Stimulated activated CD4-positive, alpha-beta T cell treated with anti-CD3 and anti-CD28 coated beads, Interleukin-4, amount 100 ng/mL, for 24 hours (primary cell): ENCODE results near the gene CLRN1.

Experiments
- DNase-seq: peaks from one replicate; pipeline ENCODE4 v3.0.0-alpha.2; 2020

Gene CLRN1

DNA sequence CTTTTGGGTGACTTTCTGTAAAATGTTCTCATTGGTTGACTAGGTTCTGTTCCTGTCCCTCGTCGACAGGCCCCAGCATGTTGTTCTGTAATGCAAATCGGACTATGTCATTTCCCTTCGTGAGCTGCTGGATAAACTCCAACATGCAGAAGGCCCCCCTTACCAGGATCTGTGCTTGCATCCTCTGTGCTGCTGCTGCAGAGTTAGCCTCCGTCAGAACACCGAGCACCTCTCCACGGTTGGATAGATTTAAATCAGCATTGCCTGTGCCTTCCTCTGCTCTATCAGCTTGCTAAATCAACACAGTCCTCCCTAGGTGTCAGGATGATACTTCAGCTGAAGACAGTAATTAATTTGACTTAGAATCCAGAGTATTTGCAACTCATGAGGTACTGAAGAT, 54.6 kb downstream of the CLRN1 start:
- DNase-seq: no peak

DNA sequence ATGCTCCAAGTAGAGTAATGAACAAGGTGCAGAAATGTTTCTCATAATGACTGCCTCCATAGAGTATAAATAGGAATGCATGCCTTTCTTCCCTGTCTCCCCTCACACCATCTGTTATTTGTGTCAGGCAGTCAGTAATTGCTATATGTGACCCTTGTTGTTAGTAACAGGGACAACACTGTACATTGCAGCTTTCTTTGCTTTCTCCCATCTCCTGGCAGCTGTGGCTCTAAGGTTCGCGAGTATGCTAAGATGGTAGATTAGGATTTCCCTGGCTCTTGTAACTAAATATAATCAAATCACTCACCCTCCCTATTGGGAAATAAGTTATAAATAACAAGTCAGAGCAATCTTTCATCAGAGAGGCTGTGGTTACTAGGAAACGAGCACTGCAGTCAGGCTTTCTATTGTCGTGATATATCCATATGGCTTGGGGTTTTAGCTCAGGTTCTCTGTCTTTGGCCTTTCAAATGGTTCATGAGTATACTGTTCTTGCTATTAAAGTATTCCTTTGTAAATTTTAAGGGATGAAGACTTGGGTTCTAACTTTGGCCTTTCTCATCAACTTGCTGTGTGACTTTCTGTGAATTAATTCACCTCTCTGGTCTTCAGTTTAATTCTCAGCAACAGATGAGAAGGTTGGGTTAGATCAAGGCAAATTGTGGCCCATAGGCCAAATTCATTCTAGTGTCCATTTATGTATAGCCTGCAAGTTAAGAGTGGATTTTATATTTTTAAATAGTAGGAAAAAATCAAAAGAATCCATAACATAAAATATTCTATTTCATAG, 59.2 kb downstream of the CLRN1 start:
- DNase-seq: no peak

DNA sequence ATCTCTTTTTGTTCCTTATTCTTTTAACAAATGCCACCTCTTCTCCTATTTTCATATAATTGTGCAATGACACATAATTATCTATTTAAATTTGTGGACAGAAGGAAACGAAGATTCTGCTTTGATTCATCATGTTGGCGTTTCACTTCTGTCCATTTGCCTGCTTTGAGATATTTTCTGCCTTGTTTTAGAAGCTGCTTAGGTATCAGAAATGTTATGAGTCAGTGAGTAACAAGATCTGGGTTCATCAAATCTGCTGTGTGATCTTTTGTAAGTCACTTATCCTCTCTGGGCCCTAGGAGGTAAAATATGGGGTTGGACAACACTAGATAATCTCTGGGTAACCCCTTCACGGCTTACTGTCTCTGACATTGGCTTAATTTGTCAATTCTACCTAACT, 60.0 kb downstream of the CLRN1 start:
- no peak for DNase-seq

DNA sequence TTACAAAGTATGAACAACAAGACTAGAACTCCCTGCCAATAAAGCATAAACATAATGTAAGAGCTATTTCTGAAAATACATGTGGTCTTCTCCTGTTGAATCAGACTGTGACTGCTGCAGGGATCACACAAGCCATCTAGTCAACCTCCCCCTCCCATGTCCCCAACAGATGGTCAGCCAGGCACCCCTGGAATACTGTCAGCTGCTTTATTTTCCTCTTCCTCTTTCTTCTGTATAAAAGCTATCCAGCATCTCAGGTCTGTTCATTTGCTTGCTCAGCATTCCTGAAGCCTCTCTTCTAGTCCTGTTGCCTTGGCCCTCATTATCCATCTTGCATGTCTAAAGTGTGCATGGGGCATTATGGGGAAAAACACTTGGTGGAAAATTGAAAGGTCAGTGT, 60.8 kb downstream of the CLRN1 start:
- DNase-seq: no peak

DNA sequence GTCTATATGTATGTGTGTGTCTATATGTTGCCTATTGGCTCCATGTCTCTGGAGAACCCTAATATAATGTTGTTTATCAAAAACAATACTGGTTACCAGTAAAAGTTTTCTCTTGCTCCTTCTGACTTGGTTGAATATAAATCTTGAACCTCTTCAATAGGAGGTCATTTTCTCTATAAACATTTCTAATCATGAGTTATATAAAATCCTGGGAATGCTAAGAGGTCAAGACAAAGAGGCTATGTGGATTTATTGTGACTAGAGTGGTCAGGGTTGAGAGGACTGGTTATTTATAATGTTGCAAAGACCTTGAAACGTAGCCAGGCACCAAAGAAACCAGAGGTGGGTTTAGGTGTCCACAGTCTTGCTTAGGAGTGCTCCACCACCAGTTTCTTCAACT, 66.1 kb downstream of the CLRN1 start:
- no peak for DNase-seq

DNA sequence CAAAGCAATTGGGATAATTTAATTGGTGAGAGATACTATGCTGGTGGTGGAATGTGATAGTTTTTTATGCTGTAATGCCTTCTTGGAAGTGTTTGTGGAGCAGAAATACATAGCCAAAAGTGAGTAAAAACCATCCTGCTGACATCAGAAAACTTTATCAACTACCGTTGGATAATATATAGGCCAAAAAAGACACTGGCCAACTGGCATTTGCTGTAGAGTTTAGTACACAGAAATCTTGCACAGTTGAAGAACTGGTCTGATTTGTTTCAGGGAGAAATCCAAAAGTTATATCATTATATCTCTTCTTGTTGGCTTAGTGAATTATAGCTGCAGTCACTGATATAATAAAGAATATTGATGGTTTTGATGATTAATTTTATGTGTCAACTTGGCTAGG, 66.8 kb downstream of the CLRN1 start:
- no peak for DNase-seq

DNA sequence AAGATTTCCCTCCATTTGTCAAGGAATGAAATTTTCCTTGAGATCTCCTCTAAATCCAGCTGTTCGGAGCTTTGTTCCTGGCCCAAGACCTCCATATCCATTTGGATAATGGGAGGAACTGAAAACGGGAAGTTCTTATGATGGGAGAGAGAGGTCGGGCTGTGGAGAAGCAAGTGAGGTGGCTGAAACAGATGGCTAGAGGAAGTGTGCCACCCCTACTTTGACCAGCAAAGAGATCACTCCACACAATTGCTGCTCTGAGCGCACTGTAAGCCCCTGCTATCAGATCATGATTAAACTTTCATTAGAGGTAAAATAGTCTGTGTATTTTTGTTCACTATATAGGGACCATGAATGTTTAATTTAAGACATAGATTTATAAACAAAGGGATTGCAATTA, 67.2 kb downstream of the CLRN1 start, which contains the start of gene MINDY4B:
Gene MINDY4B, minus strand, starts transcription at position 101 of the 400 bp plus-strand sequence. Its CDS starts 0 bp downstream, at position 101.
- no peak for DNase-seq

DNA sequence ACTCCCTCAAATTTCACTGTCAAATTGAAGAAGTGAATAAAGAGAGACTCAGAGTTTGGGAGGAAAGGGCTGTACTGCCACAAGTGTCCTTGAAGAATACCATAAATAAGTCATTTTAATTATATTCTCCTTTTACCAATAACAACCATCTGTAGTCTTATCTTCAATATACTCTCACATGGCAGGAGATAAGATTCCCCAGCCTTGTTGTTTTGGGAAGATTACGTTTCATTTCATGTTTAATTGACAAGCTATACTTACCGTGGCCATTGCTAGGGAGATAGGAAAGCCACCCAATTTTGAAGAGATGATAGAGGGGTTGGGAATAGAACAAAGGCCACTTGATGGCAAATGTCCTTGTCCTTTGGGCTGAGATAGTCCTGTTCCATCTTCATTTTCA, 69.5 kb downstream of the CLRN1 start:
- no peak for DNase-seq

DNA sequence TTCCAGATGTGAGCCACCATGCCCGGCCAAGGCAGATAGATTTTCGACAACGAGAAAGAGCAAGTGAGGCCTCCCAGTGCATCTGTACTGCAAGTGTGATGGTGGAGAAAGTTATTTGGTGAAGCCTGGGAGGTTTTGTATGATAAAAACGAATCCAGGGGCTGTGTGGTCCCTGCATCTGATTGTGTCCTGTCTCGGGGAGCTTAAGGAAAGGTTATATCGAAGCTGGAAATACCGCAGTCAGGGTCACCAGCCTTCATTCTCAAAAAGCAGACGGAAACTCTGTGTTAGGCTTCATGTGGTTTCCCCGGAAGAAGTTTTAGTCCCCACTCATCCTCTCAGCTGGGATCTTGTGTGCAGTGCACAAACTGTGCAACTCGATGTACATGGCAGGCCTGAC, 70.7 kb downstream of the CLRN1 start:
- DNase-seq: no peak

DNA sequence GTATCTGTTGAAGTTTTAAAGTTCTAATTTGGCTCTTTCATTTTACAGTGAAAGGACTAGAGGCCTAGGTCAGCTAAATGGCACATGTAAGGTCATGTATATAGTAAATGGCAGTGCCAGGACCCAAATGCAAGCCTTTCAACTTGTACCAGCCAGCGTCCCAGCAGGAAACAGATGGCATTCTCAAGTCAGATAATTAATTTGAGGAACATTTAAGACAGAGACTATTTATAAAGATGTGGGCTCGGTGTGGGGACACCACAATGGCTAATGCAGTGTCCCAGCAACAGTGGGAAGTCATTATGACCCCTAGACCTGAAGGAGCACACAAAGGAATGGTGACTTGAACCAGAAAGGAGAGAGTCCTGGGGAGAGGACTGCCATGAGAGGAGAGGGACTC, 73.4 kb downstream of the CLRN1 start:
- no peak for DNase-seq

DNA sequence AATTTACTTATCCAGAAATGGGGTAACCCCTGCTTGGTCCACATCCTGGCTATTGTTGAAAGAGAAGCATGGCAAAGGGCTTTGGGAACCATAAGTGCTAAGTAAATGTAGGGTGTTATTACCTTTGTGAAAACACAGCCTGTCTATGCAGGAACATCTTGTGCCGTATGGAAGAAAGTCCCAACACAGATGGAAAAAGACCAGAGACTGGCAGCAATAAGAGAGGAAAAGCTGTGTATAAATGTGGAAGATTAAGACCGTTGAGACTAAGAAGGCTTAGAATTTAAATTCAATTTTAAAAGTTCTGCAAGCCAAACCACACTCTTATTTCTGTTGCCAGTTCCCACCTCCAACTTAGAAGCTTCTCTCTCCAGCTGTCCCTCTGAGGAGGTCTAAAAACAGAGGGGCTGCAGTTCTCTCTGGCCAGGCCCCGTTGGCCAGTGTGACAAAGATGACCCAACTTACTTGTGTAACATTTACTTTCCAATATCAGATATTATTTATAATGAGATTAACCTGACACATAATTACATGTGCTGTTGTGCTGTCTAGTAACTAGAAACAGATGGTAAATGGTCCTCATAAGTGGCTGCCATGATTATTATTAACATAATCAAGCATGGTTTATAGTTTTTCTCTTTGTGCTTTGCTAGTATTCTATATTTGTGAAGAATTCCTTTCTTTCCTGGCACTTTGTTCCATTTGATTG, 74.3 kb downstream of the CLRN1 start:
- no peak for DNase-seq

DNA sequence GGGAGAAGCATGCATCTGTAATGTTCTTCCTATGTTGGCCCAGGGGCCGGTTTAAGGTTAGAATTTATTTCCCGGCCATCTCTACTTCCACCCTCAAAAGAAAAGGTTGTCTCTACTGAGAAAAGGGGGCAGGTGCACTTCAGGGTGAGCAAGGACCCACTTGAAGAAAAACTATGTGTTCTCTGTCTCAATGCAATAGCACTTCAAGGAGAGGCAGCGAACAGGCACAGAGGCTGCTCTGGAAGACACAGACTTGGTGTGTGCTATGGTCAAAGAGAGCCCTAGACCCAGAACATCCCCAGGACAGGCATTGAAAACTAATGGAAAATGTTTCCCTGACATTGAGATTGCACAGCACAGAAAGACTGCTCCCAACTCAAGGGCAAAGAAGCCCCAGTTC, 74.9 kb downstream of the CLRN1 start:
- no peak for DNase-seq

DNA sequence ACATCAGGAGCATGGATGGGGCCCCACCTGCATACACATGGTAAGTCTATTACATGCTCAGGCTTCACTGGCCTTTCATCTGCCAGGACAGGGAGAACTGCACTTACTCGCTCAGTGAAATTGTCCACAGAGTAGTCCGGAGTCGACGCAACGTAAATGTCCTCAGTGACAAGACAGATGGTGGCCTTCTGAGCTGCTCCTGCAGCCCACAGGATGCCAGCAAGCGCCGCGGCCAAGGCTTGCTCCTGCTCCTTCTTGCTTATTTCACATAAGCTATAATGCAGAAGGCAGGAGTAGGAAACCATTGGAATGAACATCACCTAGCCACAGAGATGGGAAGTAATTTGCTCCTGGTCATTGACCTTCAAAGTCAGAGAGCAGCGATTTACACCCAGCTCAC, 81.7 kb downstream of the CLRN1 start:
- no peak for DNase-seq

DNA sequence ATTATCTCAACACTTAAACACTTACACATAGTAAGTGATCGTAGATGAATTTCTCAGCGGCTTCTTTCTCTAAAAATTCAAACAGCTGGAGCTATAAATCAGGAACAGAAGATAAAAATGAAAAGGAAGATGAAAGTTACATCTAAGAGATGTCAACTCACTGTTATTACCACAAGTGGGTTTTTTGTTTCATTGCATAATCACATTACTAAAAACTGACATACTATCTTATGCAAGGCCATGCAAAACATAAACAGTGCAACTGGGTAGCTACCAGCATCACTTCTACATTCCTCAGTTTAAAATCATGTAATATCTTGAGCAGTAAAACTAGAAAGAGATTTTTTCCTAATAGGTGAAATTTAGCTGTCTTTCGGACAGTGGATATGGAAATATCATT, 82.2 kb downstream of the CLRN1 start:
- no peak for DNase-seq

DNA sequence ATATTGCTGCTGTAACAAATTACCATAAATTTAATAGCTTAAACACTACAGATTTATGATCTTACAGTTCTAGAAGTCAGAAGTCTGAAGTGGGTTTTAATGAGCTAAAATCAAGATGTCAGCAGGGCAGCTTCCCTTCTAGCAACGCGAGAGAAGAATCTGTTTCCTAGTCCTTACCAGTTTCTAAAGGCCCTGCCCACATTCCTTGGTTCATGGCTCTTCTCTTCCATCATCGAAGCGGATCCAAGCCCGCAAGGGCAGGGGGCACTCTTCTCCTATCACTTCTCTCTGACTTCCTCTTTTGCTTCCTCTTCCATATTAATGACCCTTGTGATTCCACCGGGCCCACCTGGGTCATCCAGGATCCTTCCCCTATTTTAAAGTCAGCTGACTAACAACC, 83.4 kb downstream of the CLRN1 start:
- no peak for DNase-seq

DNA sequence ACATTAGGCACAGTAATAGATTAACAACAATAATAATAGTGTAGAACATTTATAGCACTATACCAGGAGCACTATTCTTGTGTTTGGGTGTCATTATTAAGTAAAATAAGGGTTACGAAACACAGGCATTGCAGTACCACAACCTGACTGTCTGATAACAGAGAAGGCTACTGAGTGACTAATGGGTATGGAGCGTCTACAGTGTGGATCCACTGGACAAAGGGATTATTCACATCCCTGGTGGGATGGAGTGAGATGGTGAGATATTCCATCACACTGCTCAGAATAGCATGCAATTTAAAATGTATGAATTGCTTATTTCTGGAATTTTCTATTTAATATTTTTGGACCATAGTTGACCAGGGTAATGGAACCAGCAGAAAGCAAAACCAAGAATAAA, 85.5 kb downstream of the CLRN1 start:
- DNase-seq: no peak

DNA sequence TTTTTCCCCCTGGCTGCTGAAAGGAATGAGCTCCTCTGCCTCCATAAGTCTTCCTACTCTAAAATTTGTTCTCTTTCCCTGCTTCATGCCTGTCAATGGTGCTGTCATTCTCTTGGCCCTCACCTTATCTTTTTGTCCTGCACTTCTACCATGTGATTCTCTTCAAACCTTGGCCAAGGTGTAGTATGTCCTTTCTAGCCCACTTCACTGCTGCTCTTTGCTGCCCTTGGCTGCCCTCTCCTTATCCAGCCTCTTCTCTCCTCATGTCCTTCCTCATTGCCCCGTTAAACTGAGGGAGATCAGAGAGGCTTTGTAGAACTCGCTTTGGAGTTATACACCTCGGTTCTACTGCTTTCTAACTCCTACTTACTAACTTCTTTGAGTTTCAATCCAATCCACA, 87.0 kb downstream of the CLRN1 start:
- no peak for DNase-seq

DNA sequence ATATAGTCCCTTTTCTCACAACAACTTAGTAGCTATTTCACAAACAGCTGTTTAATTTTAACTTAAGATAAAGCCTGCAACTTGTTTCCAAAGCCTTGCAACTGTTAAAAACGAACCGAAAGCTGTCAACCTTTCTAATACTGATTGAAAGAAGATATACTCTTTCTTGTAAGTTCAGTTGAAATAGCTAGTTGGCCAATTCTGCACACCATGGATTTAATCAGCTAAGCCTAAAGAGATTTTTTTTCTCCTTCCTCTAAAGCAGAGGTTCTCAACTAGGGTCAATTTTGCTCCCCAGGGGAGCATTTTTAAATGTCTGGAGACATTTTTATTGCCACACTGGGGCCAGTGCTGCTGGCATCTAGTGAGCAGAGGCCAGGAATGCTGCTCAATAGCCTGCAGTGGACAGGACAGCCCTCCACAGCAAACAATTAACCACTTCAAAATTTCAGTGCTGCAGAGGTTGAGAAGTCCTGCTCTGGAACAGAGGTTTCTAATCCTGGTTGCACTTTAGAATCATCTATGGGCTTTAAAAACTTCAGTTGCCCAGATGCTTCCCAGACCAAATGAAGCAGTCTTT, 93.4 kb downstream of the CLRN1 start:
- DNase-seq: no peak

DNA sequence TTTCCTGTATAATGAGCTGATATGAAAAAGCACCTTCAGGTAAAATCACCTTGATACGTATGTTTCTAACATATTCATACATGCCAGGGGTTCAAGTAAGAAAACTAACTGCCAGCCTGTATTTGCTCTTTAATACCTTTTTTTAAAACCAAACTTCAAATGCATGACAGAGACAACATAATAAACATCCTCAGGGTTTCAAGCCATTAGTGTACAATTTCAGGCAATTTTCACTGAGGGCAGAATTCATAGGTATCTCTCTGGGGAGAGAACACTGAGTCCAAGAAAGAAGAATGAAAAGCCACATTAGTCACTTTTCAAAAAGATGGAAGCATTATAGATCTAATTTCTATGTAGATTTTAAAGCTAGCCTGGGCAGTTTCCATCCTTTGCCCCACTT, 94.2 kb downstream of the CLRN1 start:
- no peak for DNase-seq

DNA sequence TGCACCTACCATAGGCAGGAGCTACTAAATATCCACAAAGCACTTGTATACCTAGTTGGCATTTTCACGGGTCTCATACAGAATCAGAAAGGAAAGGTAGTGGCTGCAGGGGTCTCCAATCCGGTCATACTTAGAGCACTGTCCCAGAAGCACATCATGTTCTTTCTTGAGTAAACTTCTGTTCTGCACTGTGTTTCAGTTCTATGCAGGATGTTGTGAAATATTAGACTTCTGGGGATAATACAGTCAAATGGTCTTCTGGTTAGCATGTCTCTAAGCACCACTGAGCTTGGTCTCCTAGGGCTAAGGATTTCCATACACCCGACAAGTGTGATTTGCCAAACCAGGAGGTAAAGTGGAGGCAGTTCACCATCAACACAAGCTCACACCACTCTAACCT, 95.2 kb downstream of the CLRN1 start:
- DNase-seq: no peak

DNA sequence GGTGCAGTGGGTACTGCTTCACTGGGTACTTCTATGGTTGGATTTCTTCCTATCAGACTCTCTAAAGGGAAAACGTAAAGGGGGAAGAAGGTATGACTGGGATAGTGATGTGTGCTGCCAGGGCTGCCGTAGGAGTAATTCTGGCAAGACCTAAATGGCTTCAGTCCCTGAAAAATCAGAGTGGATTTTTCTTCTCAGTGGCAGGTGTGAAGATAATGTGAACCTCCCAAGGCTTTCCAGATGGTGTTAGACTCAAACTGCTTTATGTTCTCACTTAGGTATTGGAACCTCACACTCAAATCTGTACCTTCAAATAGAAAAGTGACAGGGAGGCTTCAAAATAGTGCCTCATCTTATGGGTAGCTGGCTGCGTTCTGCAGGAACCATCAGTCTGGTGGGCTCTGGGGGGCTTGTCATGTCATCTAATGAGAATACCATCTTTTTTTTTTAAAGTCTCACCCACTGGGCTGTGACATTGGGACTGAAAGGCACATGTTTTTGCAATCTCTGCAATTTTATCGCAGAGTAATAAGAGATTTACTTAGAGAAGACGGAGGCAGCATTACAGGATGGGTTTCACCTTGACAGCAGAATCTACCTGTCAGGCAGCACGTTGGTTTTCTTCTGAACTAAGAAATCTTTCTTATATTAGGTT, 95.8 kb downstream of the CLRN1 start:
- DNase-seq: no peak
